Measurements from ENCODE around the gene CIB4.
"Not testable (repeated sequence)": the region's sequence is repeated elsewhere in the genome, so short reads cannot be mapped to it uniquely, and the experiment has no call there.

CIB4 gene

DNA sequence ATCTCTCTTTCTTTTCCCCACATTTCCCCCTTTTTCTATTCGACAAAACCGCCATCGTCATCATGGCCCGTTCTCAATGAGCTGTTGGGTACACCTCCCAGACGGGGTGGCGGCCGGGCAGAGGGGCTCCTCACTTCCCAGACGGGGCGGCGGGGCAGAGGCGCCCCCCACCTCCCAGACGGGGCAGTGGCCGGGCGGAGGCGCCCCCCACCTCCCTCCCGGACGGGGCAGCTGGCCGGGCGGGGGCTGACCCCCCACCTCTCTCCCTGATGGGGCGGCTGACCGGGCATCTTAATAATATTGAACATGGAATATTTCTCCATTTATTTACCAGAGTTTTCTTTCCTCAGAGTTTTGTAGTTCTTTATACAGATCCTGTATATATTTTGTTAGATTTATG lies 24.1 kb upstream of the CIB4 start:
- DNase-seq = not testable (repeated sequence)

DNA sequence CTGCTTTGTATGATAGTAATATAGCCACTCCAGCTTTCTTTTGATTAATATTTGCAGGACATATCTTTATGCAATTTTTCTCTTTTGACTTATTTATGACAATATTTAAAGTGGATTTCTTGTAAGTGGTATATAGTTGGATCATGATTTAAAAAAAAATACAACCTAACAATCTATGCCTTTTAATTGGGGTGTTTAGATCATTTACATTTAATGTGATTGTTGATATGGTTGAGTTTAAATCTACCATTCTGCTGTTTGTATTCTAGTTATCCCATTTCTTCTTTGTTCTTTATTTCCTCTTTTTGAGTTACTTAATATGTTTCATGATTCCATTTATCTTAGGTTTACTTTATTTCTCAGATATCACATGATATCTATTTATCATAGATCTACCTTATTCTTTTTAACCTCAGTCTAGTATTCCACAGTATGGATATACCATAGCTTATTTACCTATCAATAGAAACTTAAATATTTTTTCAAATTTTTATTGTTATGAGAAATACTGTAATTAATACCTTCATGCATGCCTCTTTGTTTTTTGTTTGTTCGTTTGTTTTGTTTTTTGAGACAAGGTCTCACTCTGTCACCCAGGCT lies 19.3 kb upstream of the CIB4 start:
- no peak for DNase-seq

DNA sequence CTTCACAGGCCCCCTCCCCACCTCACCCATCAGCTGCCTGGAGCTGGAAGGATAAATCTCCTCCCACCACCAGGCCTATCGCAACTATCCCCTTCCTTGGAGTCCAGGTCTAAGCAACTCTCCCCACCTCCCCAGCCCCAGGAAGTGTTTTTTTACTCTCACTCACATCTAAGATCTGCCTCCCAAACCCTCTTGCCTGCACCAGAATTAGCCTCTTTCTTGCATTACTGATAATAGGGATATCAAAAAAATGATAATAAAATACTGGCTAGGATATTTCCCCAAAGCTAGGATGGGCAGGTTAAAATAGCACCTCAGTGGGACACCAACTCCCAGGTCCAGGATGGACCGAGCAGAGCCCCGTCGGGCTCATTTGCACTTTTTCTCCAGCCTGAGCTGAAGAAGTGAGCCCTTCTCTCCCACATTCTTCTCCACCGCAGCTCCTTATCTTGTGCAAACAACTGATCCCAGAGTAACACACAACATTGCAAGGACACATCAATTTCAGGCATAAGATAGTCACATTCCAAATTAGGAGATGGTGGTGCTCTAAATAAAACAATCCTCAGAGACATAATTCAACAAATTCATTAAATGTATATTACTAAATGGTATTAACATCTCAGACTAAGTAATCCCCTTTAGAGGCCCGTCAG lies 17.7 kb upstream of the CIB4 start:
- no peak for DNase-seq

DNA sequence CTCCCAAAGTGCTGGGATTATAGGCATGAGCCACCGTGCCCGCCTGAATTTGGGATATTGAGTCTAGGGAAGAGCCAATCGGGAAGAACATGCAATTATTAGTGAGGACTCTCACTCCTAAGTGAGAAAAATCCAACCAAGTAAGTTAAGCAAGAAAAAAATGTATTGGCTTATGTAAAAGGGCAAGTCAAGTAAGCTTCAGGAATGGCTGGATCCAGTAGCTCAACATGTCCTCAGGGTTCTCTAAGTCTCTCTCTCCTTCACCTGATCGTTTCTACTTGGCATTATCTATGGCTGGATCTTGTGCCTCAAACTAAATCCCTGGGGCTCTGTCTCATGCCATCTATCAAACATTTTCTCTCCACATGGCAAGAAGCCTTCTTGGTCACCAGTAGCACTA lies 16.1 kb upstream of the CIB4 start:
- DNase-seq = no peak

DNA sequence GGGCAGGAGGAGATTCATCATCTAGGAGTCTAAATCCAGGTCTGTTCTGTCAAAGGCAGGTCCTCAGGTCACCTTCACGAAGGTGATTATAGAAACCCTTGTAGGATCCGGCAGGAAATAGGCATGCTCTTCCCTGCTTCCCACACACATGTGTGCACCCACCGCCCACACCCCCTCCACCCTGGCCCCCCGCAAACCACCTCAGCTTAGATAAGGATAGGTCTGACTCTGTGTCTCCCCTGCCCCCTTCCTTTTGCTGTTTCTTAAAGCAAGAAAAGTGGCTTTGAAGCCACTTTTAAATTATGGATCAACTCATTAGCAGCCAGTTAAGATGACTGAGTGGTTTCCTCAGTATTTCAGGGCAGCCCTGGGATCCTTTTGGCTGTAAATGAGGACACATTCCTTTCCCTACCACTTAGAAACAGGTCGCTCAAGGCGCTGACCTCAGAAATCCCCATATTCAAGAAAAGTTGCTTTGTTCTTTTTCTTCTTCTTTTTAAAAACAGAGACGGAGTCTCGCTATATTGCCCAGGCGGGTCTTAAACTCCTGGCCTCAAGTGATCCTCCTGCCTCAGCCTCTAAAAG lies 14.5 kb upstream of the CIB4 start:
- DNase-seq = no peak

DNA sequence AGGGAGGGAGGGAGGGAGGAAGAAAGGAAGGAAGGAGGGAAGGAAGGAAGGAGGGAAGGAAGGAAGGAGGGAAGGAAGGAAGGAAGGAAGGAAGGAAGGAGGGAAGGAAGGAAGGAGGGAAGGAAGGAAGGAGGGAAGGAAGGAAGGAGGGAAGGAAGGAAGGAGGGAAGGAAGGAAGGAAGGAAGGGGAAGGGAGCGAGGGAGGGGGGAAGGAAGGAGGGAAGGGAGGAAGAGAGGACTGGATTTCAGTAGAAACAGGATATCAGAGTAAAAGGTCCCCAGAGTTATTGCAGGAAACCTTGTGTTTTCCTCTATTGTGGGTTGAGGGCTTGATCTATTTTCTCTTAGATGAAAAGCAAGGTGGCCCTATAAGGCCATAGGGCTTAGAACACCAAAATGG lies 14.0 kb upstream of the CIB4 start:
- DNase-seq = not testable (repeated sequence)

DNA sequence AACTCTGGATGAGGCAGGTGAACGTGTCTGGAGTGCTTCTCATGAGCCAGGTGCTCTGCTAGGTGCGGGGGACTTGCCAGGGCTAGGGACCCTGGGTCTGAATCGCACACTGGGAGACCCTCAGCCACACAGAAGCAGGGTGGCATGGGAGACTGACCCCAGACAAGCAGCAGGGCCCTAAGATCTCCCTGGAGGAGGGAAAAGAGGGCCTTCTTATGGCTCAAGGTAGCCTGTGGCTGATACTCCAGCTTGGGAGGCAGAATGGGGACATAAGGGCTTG lies 12.8 kb upstream of the CIB4 start:
- DNase-seq = no peak

DNA sequence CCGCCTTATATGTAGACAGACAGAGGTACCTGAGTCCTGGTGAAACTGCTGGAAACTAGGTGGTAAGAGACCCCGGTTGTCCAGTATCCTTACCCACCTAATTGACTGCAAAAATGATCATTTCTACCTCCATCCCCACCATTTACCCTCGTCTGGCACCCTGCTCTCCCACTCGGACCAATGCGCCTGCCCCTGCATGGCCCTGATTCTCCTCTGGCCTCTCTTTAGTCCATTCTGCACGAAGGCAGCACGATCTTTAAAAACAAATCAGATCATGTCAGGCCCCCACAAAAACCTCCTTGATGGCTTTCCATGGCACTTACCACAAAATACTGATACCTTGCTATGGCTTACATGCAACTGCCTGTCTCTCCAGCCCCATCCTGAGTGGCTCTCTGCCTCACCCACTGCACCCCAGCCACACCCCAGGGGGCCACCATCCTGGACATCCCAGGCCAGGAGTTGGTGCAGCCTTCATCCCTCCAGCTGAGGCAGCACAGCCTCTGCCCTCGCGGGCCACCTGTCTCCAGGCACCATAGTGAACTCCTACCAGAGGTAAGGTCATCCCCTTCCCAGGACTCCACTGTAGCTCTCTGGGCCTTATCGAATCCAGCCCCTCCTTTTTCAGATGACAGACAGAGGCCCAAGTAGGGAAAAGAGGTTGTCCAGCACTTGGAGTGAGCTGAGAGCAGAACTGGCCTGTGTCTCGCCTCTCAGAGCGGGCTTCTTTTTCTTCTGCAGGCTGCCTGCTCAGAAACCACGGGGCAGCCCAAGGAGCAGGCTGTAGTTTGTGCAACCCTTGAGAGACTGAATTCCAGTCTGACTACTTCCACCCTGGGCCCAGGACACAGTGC lies 12.3 kb upstream of the CIB4 start:
- DNase-seq = no peak

DNA sequence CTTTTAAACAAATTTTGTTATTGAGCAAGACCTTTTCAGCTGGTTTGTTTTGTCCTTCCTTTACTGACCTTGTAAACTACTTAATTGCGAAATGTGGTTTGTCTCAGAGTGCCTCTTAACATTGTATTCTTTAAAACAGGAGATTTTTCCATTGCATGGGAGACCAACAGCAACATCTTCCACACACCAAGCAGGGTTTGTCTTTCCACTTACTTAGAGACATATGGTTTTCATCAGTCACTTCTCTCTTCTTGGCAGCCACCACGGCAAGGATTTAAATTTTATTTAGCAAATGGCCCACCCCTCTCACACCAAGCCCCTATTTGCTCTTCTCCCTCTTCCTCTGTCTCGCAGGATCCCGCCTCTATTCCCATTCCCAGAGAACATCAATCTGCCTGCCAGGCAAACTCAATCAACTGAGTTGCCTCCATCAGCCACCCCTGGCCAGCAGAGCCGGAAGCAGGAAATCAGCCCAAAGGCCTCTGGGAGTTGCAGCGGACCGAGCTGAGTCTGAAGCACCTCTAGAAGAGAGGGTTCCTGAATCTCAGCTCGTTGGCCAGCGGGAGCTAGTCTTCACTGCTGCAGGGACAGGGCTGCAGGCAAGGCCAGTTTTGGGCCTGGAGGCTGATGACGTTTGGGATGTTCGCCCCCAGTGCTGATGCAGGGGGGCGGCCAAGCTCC lies 11.3 kb upstream of the CIB4 start:
- DNase-seq = no peak

DNA sequence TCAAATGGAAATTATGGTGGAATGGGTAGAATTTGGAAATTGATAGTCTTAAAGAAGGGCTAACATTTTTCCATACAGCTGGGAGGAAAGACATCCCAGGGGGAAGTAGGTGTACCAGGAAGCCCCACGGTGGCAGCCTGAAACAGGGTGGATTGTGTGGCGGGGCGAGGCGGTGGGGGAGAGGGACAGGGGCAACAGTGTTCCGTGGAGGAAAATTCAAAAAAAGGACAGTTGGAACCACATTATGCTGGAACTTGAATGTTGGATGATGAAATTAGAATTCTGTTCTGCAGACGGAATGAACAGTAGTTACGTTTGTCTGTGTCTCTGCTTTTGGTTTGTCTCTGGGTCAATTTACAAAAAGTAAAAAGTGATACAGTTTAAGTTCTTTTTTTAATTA lies 10.6 kb upstream of the CIB4 start:
- DNase-seq = no peak

DNA sequence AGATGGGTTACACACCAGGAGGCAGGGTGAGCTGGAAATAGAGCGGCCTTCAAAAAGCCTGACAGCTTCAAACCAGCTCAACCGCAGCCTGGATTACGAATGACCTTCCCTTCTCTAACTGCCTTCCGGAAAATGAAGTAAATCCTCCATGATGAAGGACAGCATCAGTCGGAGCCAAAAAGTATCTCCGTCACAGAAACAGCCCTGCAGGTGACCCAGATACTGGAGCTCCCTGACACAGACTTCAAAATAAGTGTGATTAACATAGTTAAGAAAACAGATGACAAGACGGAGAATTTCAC lies 10.3 kb upstream of the CIB4 start:
- no peak for DNase-seq

DNA sequence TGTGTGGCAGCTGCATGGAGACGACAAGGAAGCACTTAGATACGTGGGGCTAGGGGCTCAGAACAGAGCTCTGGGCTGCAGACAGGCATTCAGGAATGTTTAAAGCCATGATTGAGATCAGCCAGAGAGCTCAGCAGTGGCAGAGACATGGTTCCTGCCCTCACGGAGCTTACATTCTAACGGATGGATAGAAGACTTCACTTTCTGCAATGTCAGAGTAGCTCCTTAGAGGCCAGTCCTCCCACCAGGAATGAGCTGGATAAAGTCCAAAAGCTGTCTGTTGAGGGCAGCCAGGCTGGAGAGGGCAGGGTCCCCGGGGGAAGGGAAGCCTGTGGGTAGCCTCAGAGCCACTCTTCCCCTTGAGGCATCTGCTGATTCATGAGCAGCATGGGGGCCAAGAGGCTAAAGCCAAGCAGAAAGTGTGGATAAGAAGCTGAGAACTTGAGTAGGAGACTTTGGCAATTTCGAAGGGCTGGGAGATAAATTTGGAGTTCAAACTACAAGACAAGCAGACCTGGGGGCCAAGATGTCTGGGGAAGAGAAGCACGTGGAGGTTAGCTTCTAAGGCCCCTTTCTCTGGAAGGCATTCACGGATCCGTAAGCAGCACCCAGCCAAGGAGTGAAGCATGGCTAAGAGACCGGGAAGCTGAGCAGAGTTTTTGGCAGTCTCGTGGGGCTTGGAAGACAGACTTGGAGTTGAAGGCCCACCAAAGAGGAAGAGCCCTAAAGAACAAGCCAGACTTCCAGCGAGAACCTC lies 9.7 kb upstream of the CIB4 start:
- no peak for DNase-seq

DNA sequence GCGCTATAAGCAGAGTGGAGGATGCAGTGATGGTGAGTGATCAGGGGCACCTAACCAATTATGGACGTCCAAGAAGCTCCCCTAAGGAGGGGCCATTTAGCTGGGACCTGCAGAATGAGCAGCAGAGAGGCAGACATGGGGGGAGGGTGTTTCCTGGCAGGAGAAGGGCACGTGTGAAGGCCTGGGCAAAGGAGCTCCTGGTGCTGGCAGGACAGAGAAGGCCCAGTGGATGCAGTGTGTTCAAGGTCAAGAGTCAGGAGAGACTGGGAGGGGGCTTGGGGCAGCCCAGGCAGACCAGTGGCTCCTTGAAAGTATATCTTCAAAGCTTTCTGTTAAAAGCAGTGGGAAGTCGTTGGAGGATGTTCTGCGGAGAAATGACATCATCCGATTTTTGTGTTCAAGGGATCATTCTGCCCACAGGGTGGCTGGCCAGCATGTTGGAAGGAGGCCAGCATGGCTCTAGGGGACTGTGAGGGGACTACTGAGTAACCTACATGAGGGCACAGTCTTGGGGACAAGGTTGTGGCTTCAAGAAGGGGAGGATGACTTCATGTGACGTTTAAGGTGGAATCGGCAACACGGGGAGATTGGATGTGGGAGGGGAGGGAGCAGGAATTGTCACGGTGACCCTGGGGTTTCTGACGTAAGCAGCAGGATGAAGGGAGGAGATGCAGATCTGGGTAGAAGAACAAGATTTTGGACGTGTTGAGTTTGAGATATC lies 9.0 kb upstream of the CIB4 start:
- DNase-seq = no peak

DNA sequence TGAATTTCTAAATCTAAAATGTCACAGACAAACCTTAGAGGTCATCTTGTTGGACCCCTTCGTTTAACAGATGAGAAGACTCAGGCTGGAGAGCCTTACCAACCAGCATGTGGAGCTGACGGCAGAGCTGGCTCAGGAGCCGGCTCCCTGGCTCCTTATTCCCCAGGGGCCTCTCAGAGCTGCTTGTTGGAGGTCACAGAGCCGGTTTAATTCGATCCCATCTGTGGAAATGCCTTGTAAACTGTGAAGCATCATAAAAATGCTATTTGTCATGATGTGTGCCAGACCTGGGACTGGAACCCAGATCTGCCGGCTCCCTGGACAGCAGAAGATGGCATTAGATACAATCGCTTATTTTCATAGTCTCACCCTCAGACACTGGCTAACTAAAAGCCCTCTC lies 8.2 kb upstream of the CIB4 start:
- no peak for DNase-seq

DNA sequence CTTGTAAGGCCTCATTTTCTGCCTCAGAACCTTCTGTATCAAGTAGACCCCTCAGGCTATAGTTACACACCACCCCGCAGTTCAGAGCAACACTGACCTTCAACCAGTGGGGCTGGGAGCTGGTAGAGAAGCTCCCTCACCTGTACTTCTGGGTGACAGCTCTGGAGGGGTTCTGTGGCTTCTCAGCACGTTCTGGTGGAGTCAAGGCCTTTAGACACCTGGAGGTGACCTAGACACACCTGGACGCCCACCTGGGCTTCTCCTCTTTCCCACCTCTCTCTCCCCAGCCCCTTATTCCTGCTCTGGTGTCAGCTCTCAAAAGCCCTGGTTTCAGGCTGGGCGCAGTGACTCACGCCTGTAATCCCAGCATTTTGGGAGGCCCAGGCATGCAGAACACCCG lies 7.3 kb upstream of the CIB4 start:
- no peak for DNase-seq

DNA sequence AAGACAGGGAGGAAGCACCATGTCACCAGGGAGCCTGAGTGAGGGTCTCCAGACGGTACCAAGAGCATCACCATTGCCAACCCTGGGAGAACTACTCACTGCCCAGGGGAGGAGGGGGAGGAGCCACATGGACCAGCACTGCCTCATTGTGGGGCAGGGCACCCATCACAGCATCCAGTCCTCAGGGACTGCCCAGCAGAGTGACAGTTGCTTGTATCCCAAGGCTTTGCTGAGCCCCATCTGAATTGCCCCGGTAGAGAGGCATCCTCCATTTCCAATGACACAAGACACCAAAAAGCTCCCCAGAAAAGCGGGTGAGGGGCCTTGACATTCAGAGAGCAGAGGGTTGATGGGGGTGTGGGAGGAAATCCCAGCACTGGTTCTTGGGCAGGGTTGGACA lies 6.8 kb upstream of the CIB4 start:
- no peak for DNase-seq

DNA sequence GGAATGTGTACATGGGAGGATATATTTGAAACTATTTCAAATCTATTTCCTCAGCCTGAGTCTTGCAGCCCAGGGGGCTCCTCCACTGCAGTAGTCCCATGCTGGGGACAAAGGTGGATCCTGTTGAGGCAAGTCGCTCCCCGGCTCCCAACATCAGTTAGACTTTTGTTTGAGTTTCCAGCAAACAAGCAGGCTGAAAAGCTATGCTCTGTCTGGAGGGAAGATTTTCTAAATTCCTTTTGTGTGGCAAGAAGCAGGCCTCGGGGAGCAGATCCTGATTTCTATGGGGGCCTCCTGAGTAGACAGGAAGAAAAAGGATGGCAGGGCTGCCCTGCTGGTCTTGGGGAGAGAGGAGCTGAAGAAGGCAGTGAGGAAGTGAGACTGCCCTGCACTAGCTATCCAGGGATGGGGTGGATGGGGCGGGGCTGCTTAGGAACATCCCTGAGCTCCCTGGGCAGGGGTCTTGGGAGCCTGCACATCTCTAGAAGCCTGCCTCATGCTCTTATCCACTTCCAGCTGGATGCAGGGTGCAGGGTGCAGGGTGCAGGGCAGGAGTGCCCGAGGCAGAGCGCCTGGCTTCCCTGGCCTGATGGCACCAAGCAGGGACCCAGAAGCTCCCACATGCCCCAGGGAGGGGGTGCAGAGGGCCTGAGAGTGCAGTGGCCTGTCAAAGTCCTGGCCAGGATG lies 6.0 kb upstream of the CIB4 start:
- DNase-seq = no peak

DNA sequence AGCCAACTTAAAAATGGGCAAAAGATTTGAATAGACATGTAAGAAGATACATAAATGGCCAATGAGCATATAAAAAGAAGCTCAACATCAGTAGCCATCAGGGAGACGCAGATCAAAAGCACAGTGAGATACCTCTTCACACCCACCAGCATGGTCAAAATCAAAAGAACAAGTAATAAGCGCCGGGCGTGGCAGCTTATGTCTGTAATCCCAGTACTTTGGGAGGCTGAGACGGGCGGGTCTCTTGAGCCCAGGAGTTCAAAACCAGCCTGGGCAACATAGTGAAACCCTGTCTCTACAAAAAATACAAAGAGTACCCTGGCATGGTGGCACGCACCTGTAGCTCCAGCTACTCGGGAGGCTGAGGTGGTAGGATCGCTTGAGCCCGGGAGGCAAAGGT lies 4.6 kb upstream of the CIB4 start:
- DNase-seq = no peak

DNA sequence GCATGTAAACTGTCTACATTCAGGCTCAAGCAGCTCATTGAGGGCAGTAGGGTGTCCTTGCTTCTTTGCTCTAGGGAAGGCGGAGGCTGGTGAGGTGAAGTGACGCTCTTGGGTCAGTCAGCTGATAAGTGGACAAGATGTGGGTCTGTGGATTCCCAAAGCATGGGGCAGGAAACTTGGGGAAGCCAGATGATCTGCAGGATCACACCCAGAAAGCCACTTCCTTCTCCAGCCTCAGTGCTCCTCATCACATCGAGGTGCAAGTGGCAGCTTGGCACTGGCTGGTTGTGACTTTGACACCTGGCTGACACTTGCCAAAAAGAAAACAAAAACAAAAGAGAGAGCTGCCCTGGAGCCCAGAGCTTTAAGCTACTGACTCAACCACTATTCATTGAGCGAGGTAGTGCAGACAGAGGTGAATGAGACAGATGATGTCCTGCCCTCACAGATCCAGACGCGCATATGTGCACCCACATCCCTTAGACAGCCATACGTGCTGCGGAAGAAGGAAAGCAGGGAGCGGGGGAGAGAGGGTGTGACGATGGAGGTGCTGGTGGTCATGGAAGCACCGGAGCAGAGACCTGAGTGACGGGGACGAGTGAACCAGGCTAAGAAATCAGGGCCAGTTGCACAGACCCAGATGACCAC lies 3.1 kb upstream of the CIB4 start:
- no peak for DNase-seq

DNA sequence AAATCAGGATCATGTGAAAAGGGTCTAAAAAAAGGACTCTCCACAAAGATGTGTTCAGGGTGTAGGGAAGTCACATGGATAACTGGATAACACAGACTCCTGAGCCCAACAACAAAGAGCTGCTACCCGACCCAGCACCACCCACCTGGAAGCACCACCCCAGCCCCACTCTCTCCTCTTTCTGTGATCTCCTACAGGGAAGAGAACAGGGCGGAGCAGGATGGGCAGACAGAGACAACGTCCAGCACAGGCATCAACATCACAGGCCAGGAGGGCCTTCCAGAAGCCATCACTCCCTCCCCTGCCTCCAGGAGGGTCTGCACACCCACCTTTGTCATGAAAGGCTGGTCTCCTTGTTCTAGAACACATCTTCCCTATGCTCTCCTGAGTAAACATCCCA lies 1.3 kb upstream of the CIB4 start:
- DNase-seq = no peak

DNA sequence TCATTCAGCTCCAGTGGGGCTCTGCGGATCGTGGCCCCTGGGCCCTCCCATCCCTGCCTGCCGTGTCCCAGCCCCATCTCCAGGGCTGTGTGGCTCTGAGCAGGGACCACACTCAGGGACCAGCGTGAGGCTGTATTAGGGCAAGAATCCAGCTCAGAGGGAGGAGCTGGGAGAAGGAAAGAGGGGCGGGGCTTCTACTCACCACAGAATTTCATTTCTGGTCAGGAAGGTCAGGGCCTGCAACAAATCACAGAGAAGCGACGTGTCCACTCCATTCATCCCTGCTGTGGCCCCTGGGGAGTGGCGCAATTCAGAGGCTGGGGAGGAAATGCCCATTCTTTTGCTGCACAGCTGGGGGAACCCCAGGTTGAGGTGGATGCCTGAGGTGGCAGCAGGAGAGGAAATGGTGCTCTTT lies 828 bp downstream of the CIB4 start:
- DNase-seq = no peak

Measured in activated CD4-positive, alpha-beta T cell treated with anti-CD3 and anti-CD28 coated beads, Interleukin-2, amount 50 U/mL, for 1 hour (primary cell).